ENCODE data around the gene SFXN5.

DNA sequence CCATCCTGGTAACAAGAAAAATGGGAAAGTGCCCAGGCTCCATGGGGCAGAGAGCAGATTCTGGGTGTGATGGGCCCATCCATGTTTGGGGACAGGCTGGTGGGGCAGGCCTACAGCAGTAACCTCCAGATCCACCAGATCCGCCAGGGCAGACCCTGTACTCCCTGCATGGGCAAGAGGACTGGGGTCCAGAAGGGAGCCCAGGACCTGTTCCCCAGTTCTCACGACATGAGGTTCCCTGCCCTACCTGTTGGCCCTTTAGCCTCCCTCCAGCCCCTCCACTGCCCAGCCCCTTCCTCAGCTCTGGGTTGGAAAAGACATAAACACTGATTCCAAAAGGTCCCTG is 115.5 kb downstream of the SFXN5 start:
- TF ChIP-seq EZH2 (IDR thresholded peaks at IDR 0.05; ENCODE audit: borderline replicate concordance, low read length) = no peak
- TF ChIP-seq, protein P1, sequence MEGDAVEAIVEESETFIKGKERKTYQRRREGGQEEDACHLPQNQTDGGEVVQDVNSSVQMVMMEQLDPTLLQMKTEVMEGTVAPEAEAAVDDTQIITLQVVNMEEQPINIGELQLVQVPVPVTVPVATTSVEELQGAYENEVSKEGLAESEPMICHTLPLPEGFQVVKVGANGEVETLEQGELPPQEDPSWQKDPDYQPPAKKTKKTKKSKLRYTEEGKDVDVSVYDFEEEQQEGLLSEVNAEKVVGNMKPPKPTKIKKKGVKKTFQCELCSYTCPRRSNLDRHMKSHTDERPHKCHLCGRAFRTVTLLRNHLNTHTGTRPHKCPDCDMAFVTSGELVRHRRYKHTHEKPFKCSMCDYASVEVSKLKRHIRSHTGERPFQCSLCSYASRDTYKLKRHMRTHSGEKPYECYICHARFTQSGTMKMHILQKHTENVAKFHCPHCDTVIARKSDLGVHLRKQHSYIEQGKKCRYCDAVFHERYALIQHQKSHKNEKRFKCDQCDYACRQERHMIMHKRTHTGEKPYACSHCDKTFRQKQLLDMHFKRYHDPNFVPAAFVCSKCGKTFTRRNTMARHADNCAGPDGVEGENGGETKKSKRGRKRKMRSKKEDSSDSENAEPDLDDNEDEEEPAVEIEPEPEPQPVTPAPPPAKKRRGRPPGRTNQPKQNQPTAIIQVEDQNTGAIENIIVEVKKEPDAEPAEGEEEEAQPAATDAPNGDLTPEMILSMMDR (conservative IDR thresholded peaks at IDR 0.05 in 1 of 2, IDR thresholded peaks at IDR 0.05 in 1 of 2; ENCODE audit: extremely low read depth in 1 of 2, insufficient read depth in 1 of 2, low read depth in 1 of 2, low read length in 2 of 2) = no peak
